Measurements from ENCODE around the gene PUDP.

PUDP gene

DNA sequence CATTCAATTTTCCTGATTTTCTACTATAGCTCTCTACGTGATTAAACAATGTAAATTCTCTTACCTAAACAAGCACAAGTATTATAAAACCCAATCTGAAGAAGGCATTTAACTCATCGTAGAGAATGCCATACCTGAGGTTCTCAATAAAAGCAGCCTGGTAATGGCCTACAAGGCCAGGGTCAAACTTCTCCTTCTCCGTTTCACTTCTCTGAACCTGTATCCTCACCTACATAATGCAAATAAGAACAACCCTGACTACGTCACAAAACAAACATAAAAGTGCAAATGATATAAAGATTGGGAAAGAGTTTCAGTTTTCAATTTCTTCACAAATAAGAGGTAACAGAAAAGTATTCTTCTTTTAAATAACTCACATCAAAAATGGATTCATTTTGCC is 56.0 kb downstream of the PUDP start:
- no peak overlapping the region for H3K27ac ChIP-seq (ENCODE audit: low read depth, low read length)
- no peak overlapping the region for H3K9ac ChIP-seq (ENCODE audit: low read length)
- no peaks in the 10 kb centered on the region for H3K36me3 ChIP-seq (ENCODE audit: control insufficient read depth, insufficient read depth, low read length)
- no peak overlapping the region for H3K4me3 ChIP-seq (ENCODE audit: low read length)
- H3K4me1 ChIP-seq (ENCODE audit: control insufficient read depth, insufficient read depth, low read length), result no peaks in the 10 kb centered on the region
- H3K27me3 ChIP-seq (ENCODE audit: control insufficient read depth, insufficient read depth, low read length), result no peaks in the 10 kb centered on the region

DNA sequence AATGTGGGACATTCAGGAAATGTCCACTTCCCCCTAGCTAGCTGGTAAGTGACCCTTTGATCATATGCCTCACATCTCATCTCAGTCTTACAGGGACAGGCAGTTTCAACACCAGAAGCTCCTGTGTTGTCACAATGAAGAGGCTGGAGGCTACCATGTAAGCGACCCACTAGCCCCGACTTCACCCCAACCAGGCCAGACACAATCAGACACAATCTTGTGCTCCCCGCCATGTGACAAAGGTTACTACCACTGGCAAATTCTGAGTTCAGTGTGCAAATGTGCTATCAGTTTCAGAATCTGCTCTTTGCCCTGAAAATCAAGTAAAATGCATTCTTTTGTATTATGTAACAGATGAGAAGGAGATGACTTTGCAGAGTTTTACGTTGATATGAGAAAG is 57.3 kb downstream of the PUDP start:
- H3K27ac ChIP-seq (ENCODE audit: low read depth, low read length), result no peak overlapping the region
- H3K36me3 ChIP-seq (ENCODE audit: control insufficient read depth, insufficient read depth, low read length), result no peaks in the 10 kb centered on the region

GRCh38 chrX:7088968-7089615 is 58.9 kb downstream of the PUDP start:
- H3K9ac ChIP-seq (ENCODE audit: low read length), result no peak overlapping the region
- H3K27ac ChIP-seq (ENCODE audit: low read depth, low read length), result no peak overlapping the region
- no peaks in the 10 kb centered on the region for H3K27me3 ChIP-seq (ENCODE audit: control insufficient read depth, insufficient read depth, low read length)
- no peaks in the 10 kb centered on the region for H3K4me1 ChIP-seq (ENCODE audit: control insufficient read depth, insufficient read depth, low read length)
- no peaks in the 10 kb centered on the region for H3K36me3 ChIP-seq (ENCODE audit: control insufficient read depth, insufficient read depth, low read length)
- no peak overlapping the region for H3K4me3 ChIP-seq (ENCODE audit: low read length)

More for the DNA sequence above, 57.3 kb downstream of the PUDP start:
- Histone ChIP-seq H3K4me3 (ENCODE audit: low read length) (no peak overlapping the region), H3K4me1 (ENCODE audit: control insufficient read depth, insufficient read depth, low read length) (no peaks in the 10 kb centered on the region), H3K27me3 (ENCODE audit: control insufficient read depth, insufficient read depth, low read length) (no peaks in the 10 kb centered on the region), H3K9ac (ENCODE audit: low read length) (no peak overlapping the region)

- no peaks in the 10 kb centered on the region for H3K27me3 ChIP-seq (ENCODE audit: control insufficient read depth, insufficient read depth, low read length)
- no peaks in the 10 kb centered on the region for H3K4me1 ChIP-seq (ENCODE audit: control insufficient read depth, insufficient read depth, low read length)
- H3K27ac ChIP-seq (ENCODE audit: low read depth, low read length), result no peak overlapping the region
- no peaks in the 10 kb centered on the region for H3K36me3 ChIP-seq (ENCODE audit: control insufficient read depth, insufficient read depth, low read length)
- H3K9ac ChIP-seq (ENCODE audit: low read length), result no peak overlapping the region
- H3K4me3 ChIP-seq (ENCODE audit: low read length), result no peak overlapping the region
These were observed 61.6 kb downstream of the PUDP start for GRCh38 chrX:7086384-7086783.

DNA sequence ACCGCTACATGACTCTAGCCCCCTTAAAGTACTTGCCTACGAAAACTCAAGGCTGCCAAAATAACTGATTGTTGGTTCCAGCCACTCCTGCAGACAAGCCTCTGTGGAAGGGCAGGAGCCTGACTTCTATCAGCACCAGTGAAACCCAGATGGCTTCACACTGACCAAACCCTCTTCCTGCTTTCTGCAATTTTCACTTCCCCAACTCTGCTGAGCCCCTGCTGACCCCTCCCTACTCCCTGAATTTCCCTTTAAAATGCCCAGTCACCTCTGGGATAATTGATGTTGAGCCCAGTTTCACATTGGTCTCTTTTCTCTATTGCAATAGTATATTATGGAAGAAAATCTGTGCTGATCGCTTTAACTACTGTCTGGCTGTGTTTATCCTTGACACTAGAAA is 62.1 kb downstream of the PUDP start:
- Histone ChIP-seq H3K27ac (ENCODE audit: low read depth, low read length) (no peak overlapping the region), H3K36me3 (ENCODE audit: control insufficient read depth, insufficient read depth, low read length) (no peaks in the 10 kb centered on the region), H3K9ac (ENCODE audit: low read length) (no peak overlapping the region), H3K4me1 (ENCODE audit: control insufficient read depth, insufficient read depth, low read length) (no peaks in the 10 kb centered on the region), H3K27me3 (ENCODE audit: control insufficient read depth, insufficient read depth, low read length) (no peaks in the 10 kb centered on the region), H3K4me3 (ENCODE audit: low read length) (no peak overlapping the region)

- Histone ChIP-seq H3K36me3 (ENCODE audit: control insufficient read depth, insufficient read depth, low read length) (no peaks in the 10 kb centered on the region), H3K4me1 (ENCODE audit: control insufficient read depth, insufficient read depth, low read length) (no peaks in the 10 kb centered on the region)
These were observed 63.1 kb downstream of the PUDP start for GRCh38 chrX:7084841-7085240.

DNA sequence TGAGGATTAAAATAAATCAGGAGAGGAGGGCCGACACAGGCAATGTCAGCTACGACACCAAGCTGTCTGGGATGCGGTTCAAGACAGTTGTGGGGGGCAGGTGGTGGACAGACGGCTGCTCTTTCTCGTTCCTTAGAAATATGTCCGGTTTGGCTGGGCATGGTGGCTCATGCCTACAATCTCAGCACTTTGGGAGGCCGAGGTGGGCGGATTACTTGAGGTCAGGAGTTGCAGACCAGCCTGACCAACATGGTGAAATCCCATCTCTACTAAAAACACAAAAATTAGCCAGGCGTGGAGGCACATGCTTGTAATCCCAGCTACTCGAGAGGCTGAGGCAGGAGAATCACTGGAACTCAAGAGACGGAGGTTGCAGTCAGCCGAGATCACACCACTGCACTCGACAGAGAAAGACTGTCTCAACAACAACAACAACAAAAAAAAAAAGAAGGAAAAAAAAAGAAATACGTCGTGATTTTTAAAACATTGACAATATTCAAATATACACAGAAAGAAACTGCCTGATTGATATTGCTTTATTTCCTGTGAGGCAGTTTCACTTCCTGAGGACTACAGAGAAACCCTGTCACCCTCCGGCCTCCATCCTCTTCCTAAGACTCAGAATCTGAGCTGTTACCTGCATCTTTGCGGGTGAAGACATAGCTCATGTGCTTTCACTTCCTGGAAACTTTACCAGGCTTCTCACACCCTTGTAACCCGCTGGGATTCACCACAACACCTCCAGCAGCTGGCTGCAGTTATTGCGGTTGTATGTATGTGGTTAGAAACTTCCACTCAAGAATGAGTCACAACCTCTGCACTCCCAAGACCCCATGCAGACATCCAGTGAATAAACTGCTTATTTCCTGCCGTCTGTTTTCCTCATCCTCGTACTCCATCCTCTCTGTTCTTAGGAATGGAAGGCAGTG is 64.2 kb downstream of the PUDP start:
- H3K4me3 ChIP-seq (ENCODE audit: low read length), result no peak overlapping the region

More at GRCh38 chrX:7084841-7085240, 63.1 kb downstream of the PUDP start:
- no peaks in the 10 kb centered on the region for H3K27me3 ChIP-seq (ENCODE audit: control insufficient read depth, insufficient read depth, low read length)
- no peak overlapping the region for H3K4me3 ChIP-seq (ENCODE audit: low read length)
- no peak overlapping the region for H3K9ac ChIP-seq (ENCODE audit: low read length)
- no peak overlapping the region for H3K27ac ChIP-seq (ENCODE audit: low read depth, low read length)

GRCh38 chrX:7083021-7083420 is 64.9 kb downstream of the PUDP start:
- Histone ChIP-seq H3K36me3 (ENCODE audit: control insufficient read depth, insufficient read depth, low read length) (no peaks in the 10 kb centered on the region), H3K27me3 (ENCODE audit: control insufficient read depth, insufficient read depth, low read length) (no peaks in the 10 kb centered on the region), H3K4me3 (ENCODE audit: low read length) (no peak overlapping the region), H3K27ac (ENCODE audit: low read depth, low read length) (no peak overlapping the region), H3K9ac (ENCODE audit: low read length) (no peak overlapping the region), H3K4me1 (ENCODE audit: control insufficient read depth, insufficient read depth, low read length) (no peaks in the 10 kb centered on the region)

More for the DNA sequence above, 64.2 kb downstream of the PUDP start:
- Histone ChIP-seq H3K4me1 (ENCODE audit: control insufficient read depth, insufficient read depth, low read length) (no peaks in the 10 kb centered on the region), H3K27ac (ENCODE audit: low read depth, low read length) (no peak overlapping the region), H3K27me3 (ENCODE audit: control insufficient read depth, insufficient read depth, low read length) (no peaks in the 10 kb centered on the region), H3K36me3 (ENCODE audit: control insufficient read depth, insufficient read depth, low read length) (no peaks in the 10 kb centered on the region), H3K9ac (ENCODE audit: low read length) (no peak overlapping the region)

DNA sequence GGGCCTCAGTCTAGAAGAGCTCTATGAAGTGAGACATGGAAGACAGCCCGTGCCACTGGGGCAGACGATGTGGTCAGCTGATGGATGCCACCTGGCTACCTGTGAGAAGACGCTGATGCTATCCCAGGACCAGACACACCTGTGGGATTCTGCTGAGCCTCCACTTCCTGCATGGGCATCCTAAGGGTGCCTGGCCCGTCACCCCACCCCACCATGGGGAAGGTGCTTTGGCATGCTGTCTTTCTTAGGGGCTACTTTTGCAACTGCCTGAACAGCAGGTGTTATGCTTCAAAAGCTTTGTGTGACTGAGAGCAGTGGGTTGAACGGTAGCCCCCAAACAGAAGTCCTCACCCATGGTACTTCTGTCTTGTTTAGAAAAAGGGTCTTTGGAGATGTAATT is 65.4 kb downstream of the PUDP start:
- Histone ChIP-seq H3K4me1 (ENCODE audit: control insufficient read depth, insufficient read depth, low read length) (no peaks in the 10 kb centered on the region), H3K4me3 (ENCODE audit: low read length) (no peak overlapping the region), H3K27me3 (ENCODE audit: control insufficient read depth, insufficient read depth, low read length) (no peaks in the 10 kb centered on the region), H3K36me3 (ENCODE audit: control insufficient read depth, insufficient read depth, low read length) (no peaks in the 10 kb centered on the region), H3K27ac (ENCODE audit: low read depth, low read length) (no peak overlapping the region), H3K9ac (ENCODE audit: low read length) (no peak overlapping the region)

- Histone ChIP-seq H3K4me1 (ENCODE audit: control insufficient read depth, insufficient read depth, low read length) (no peaks in the 10 kb centered on the region), H3K36me3 (ENCODE audit: control insufficient read depth, insufficient read depth, low read length) (peaks cover 3% of the 10 kb centered on the region), H3K9ac (ENCODE audit: low read length) (no peak overlapping the region), H3K27me3 (ENCODE audit: control insufficient read depth, insufficient read depth, low read length) (no peaks in the 10 kb centered on the region), H3K4me3 (ENCODE audit: low read length) (no peak overlapping the region), H3K27ac (ENCODE audit: low read depth, low read length) (no peak overlapping the region)
These were observed 70.4 kb downstream of the PUDP start for GRCh38 chrX:7077241-7078230.

DNA sequence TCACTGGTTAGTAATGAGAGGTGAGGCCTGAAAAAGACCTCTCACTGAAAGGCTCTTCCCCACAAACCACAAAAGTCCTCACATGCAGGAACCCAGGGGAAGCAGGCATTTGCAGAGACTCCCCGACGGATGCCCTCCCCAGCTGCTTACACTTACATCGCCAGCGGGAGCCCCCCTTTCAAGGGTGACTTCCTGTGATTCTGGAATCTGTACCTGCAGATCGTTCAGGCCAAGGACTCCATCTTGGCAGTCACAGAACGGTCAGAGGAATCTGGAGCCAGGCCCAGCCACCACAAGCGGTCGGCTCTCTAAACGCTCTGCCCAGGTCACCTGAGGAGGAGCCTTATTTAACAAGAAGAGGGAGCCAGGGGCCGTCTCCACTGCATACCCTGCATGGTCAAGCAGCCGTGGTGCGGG is 71.7 kb downstream of the PUDP start:
- Histone ChIP-seq H3K27me3 (ENCODE audit: control insufficient read depth, insufficient read depth, low read length) (no peaks in the 10 kb centered on the region), H3K4me1 (ENCODE audit: control insufficient read depth, insufficient read depth, low read length) (no peaks in the 10 kb centered on the region), H3K36me3 (ENCODE audit: control insufficient read depth, insufficient read depth, low read length) (peaks cover 3% of the 10 kb centered on the region), H3K27ac (ENCODE audit: low read depth, low read length) (no peak overlapping the region), H3K9ac (ENCODE audit: low read length) (no peak overlapping the region), H3K4me3 (ENCODE audit: low read length) (no peak overlapping the region)

DNA sequence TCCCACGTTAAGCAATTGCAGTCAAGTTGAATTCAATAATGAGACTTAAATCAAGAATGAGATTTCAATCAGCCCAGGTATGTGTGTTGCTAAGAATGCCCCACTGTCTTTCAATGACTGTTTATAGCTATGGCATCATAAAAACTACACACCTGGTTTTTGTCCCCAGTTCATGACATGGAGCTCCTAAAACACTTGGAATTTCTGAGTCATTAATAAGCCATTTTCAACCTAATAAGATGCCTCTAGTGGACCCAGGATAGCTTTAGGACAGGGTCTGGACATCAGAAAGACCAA is 73.1 kb downstream of the PUDP start:
- Histone ChIP-seq H3K4me3 (ENCODE audit: low read length) (no peak overlapping the region), H3K27me3 (ENCODE audit: control insufficient read depth, insufficient read depth, low read length) (no peaks in the 10 kb centered on the region), H3K9ac (ENCODE audit: low read length) (no peak overlapping the region), H3K36me3 (ENCODE audit: control insufficient read depth, insufficient read depth, low read length) (peaks cover 3% of the 10 kb centered on the region), H3K4me1 (ENCODE audit: control insufficient read depth, insufficient read depth, low read length) (no peaks in the 10 kb centered on the region), H3K27ac (ENCODE audit: low read depth, low read length) (no peak overlapping the region)
